WTC11 (cell line): ENCODE results near the gene SUSD4. TPM values are rescaled to one million over a fixed set of nuclear protein-coding genes. Genes with fewer than 3 reads are reported as not detected.

Experiments used
- ATAC-seq: fragments of 200-7000 bp; cut with Tn5 transposase; 2 replicates; pipeline ENCODE4 v1.10.0; 2021; ENCODE audit warnings: mild to moderate bottlenecking, moderate library complexity
- CTCF ChIA-PET: fragments of 300-600 bp; sonication (Branson Sonifier 250); formaldehyde crosslinking; loops from one replicate; lab custom pipeline; 2021; ENCODE audit warnings: antibody characterized with exemption; lab: Charles Lee
- POLR2A ChIA-PET: fragments of 350-600 bp; sonication (Branson Sonifier 250); formaldehyde crosslinking; loops from one replicate; lab custom pipeline; 2021; ENCODE audit warnings: antibody characterized with exemption; lab: Charles Lee
- DNase-seq: peaks from one replicate; pipeline ENCODE4 v3.0.0; 2021; ENCODE audit warnings: low spot score
- H3K27ac Mint-ChIP-seq: 2 replicates; pipeline ENCODE4 v1.8.0; 2021; ENCODE audit warnings: mixed read lengths
- H3K27me3 Mint-ChIP-seq: 2 replicates; pipeline ENCODE4 v1.8.0; 2021; ENCODE audit warnings: low read depth, mild to moderate bottlenecking, moderate library complexity, mixed read lengths
- H3K36me3 Mint-ChIP-seq: 2 replicates; pipeline ENCODE4 v1.8.0; 2021; ENCODE audit warnings: mixed read lengths
- H3K4me1 Mint-ChIP-seq: 2 replicates; pipeline ENCODE4 v1.8.0; 2022; ENCODE audit warnings: mixed read lengths
- H3K4me3 Mint-ChIP-seq: 2 replicates; pipeline ENCODE4 v1.8.0; 2021; ENCODE audit warnings: mild to moderate bottlenecking, moderate library complexity, mixed read lengths
- H3K9me3 Mint-ChIP-seq: 2 replicates; pipeline ENCODE4 v1.8.0; 2021; ENCODE audit warnings: mixed read lengths
- CTCF ChIP-seq: fragments of 200-600 bp; IDR thresholded peaks from 2 replicates; pipeline ENCODE4 v1.8.0; 2022; ENCODE audit warnings: antibody characterized with exemption
- E2F1 ChIP-seq: sonication (generic); formaldehyde crosslinking; IDR thresholded peaks from 2 replicates; pipeline ENCODE4 v1.8.0; 2022; ENCODE audit warnings: mild to moderate bottlenecking, missing genetic modification reagents
- FOXJ3 ChIP-seq: sonication (generic); formaldehyde crosslinking; IDR thresholded peaks from 2 replicates; pipeline ENCODE4 v1.9.0; 2021; ENCODE audit warnings: missing genetic modification reagents, mild to moderate bottlenecking, borderline replicate concordance
- FOXP1 ChIP-seq: sonication (generic); formaldehyde crosslinking; IDR thresholded peaks from 2 replicates; pipeline ENCODE4 v1.8.0; 2022; ENCODE audit warnings: missing genetic modification reagents, mild to moderate bottlenecking, moderate library complexity, borderline replicate concordance
- MLX ChIP-seq: sonication (generic); formaldehyde crosslinking; IDR thresholded peaks from 2 replicates; pipeline ENCODE4 v1.8.1; 2023; ENCODE audit warnings: mild to moderate bottlenecking, missing genetic modification reagents, moderate library complexity
- MYBL2 ChIP-seq: sonication (generic); formaldehyde crosslinking; IDR thresholded peaks from 2 replicates; pipeline ENCODE4 v1.8.1; 2023; ENCODE audit warnings: mild to moderate bottlenecking, moderate library complexity, missing genetic modification reagents
- OVOL2 ChIP-seq: fragments of 250-450 bp; sonication (Bioruptor Pico); IDR thresholded peaks from 2 replicates; pipeline ENCODE4 v1.9.0; 2021; ENCODE audit warnings: mild to moderate bottlenecking, borderline replicate concordance
- PREB ChIP-seq: sonication (generic); formaldehyde crosslinking; IDR thresholded peaks from 2 replicates; pipeline ENCODE4 v1.8.1; 2022; ENCODE audit warnings: mild to moderate bottlenecking, missing genetic modification reagents, moderate library complexity, borderline replicate concordance
- RELA ChIP-seq: sonication (generic); formaldehyde crosslinking; IDR thresholded peaks from 2 replicates; pipeline ENCODE4 v1.8.1; 2022; ENCODE audit warnings: missing genetic modification reagents, mild to moderate bottlenecking, borderline replicate concordance
- ZNF219 ChIP-seq: sonication (generic); formaldehyde crosslinking; IDR thresholded peaks from 2 replicates; pipeline ENCODE4 v1.8.0; 2023; ENCODE audit warnings: missing genetic modification reagents, mild to moderate bottlenecking, borderline replicate concordance
- total RNA-seq: library from RNA; stranded (reverse); gene quantifications from 3 replicates; pipeline ENCODE4 v1.2.3, GENCODE V29; 2021
- TF ChIP-seq, protein P1 (sequence below): fragments of 250-450 bp; sonication (Bioruptor Pico); IDR thresholded peaks from 2 replicates; pipeline ENCODE4 v1.9.0; 2021; ENCODE audit warnings: mild to moderate bottlenecking
- TF ChIP-seq, protein P2 (sequence below): sonication (generic); formaldehyde crosslinking; IDR thresholded peaks from 2 replicates; pipeline ENCODE4 v1.8.1; 2023; ENCODE audit warnings: mild to moderate bottlenecking, missing genetic modification reagents
- TF ChIP-seq, protein P3 (sequence below): sonication (generic); formaldehyde crosslinking; IDR thresholded peaks from 2 replicates; pipeline ENCODE4 v1.8.1; 2022; ENCODE audit warnings: missing genetic modification reagents, borderline replicate concordance
- TF ChIP-seq, protein P4 (sequence below): sonication (generic); formaldehyde crosslinking; IDR thresholded peaks from 2 replicates; pipeline ENCODE4 v1.8.0; 2023; ENCODE audit warnings: missing genetic modification reagents, mild to moderate bottlenecking, borderline replicate concordance

Gene SUSD4
- total RNA-seq, 1 experiment from 2014 or later = 1.8 TPM

DNA sequence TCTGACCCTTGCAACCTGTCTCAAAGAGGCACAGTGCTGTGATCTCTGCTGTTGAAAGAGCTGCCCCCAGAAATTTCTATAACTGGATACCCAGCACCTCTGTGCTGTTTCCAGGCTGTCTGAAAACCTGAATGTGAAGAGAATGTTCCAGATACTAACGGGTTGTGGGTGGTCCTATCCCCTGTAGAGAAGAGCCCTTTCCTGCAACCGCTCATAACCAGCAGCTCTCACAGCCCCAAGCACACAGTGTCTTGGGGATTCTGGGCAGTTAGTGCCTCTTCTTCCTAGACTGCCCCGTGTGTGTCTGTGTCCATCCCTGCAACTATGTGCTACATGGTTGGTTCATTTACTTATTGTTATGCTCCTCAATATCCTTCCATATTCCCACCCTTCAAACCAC lies 104.5 kb downstream of the SUSD4 start:
- Mint-ChIP-seq H3K36me3 (no peaks in the 10 kb centered on the region), H3K9me3 (no peaks in the 10 kb centered on the region), H3K4me3 (no peak overlapping the region), H3K27me3 (no peaks in the 10 kb centered on the region), H3K27ac (no peak overlapping the region), H3K4me1 (peaks cover 9% of the 10 kb centered on the region)
- no peak for TF ChIP-seq PREB (CRISPR knock-in tag)
- DNase-seq = no peak
- ChIA-PET CTCF (no interaction called here), POLR2A (no interaction called here)
- ATAC-seq = no peak

DNA sequence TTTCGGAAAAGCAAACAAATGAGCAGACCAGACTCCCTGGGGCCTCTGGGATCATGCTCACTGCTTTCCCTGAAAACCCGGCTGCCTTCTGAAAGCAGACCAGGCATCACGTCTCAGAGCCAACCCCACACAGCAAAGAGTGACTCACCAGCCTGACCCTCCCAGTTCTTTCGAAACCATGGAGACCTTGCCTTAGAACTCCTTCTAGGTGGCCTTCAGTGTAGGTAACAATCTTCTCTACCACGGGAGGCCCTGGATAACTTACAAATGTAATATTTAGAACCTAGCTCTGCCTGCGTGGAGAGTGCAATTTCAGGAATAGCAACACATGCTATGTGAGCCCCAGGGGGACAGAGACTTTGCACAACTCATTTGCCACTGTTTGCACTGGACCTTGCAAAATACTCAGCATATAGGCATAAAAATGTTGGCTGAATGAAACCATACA lies 105.2 kb downstream of the SUSD4 start:
- DNase-seq (no peak), ATAC-seq (no peak)
- TF ChIP-seq, protein P1, sequence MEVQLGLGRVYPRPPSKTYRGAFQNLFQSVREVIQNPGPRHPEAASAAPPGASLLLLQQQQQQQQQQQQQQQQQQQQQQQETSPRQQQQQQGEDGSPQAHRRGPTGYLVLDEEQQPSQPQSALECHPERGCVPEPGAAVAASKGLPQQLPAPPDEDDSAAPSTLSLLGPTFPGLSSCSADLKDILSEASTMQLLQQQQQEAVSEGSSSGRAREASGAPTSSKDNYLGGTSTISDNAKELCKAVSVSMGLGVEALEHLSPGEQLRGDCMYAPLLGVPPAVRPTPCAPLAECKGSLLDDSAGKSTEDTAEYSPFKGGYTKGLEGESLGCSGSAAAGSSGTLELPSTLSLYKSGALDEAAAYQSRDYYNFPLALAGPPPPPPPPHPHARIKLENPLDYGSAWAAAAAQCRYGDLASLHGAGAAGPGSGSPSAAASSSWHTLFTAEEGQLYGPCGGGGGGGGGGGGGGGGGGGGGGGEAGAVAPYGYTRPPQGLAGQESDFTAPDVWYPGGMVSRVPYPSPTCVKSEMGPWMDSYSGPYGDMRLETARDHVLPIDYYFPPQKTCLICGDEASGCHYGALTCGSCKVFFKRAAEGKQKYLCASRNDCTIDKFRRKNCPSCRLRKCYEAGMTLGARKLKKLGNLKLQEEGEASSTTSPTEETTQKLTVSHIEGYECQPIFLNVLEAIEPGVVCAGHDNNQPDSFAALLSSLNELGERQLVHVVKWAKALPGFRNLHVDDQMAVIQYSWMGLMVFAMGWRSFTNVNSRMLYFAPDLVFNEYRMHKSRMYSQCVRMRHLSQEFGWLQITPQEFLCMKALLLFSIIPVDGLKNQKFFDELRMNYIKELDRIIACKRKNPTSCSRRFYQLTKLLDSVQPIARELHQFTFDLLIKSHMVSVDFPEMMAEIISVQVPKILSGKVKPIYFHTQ (CRISPR knock-in tag) = no peak
- TF ChIP-seq, protein P2, sequence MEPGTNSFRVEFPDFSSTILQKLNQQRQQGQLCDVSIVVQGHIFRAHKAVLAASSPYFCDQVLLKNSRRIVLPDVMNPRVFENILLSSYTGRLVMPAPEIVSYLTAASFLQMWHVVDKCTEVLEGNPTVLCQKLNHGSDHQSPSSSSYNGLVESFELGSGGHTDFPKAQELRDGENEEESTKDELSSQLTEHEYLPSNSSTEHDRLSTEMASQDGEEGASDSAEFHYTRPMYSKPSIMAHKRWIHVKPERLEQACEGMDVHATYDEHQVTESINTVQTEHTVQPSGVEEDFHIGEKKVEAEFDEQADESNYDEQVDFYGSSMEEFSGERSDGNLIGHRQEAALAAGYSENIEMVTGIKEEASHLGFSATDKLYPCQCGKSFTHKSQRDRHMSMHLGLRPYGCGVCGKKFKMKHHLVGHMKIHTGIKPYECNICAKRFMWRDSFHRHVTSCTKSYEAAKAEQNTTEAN (CRISPR knock-in tag) = no peak
- ChIA-PET POLR2A (no interaction called here), CTCF (no interaction called here)
- Mint-ChIP-seq H3K9me3 (no peaks in the 10 kb centered on the region), H3K27ac (no peak overlapping the region), H3K27me3 (no peaks in the 10 kb centered on the region), H3K4me1 (peaks cover 9% of the 10 kb centered on the region), H3K36me3 (no peaks in the 10 kb centered on the region), H3K4me3 (no peak overlapping the region)

DNA sequence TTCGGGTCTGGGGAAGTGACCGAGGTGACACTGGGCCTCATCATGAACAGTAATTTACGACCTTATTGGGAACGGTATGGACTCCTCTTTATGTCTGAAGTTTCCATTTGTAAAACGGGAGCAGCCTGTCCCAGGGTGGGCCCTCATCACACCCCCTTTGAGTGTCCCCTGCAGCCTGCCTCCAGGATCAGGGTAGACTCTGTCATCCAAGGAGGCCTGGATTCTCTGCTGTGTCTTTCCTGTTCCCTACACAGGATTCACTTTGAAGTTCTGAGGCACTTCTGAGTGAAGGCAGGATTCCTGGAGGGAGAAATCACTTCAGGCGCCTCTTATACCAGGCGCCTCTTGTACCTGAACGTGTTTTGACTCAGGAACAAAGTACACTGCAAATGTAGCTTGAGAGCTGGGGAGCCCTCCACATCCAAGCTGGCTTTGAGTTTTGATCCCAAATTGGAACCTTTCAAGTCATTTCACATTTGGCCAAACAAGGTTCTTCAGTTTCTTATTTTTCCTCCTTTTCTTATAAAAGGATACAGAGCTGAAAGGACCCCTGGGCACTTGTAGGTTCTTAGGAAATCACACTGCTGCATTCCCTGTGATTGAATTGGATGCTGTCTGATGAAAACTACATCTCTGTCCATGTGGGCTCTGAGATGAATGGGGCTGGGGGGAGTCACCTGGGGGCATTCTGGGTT lies 106.0 kb downstream of the SUSD4 start:
- DNase-seq (no peak), ATAC-seq (no peak)
- ChIA-PET CTCF (no interaction called here), POLR2A (no interaction called here)
- Mint-ChIP-seq H3K36me3 (no peaks in the 10 kb centered on the region), H3K4me1 (peaks cover 9% of the 10 kb centered on the region), H3K4me3 (no peak overlapping the region), H3K27ac (no peak overlapping the region), H3K27me3 (no peaks in the 10 kb centered on the region), H3K9me3 (no peaks in the 10 kb centered on the region)
- TF ChIP-seq CTCF (no peak), ZNF219 (CRISPR knock-in tag) (no peak), RELA (no peak), E2F1 (CRISPR knock-in tag) (no peak), MLX (CRISPR knock-in tag) (no peak), MYBL2 (no peak), FOXP1 (CRISPR knock-in tag) (no peak), FOXJ3 (CRISPR knock-in tag) (no peak), OVOL2 (CRISPR knock-in tag) (no peak)
- TF ChIP-seq, protein P3, sequence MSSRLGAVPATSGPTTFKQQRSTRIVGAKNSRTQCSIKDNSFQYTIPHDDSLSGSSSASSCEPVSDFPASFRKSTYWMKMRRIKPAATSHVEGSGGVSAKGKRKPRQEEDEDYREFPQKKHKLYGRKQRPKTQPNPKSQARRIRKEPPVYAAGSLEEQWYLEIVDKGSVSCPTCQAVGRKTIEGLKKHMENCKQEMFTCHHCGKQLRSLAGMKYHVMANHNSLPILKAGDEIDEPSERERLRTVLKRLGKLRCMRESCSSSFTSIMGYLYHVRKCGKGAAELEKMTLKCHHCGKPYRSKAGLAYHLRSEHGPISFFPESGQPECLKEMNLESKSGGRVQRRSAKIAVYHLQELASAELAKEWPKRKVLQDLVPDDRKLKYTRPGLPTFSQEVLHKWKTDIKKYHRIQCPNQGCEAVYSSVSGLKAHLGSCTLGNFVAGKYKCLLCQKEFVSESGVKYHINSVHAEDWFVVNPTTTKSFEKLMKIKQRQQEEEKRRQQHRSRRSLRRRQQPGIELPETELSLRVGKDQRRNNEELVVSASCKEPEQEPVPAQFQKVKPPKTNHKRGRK (CRISPR knock-in tag) = no peak
- TF ChIP-seq, protein P4, sequence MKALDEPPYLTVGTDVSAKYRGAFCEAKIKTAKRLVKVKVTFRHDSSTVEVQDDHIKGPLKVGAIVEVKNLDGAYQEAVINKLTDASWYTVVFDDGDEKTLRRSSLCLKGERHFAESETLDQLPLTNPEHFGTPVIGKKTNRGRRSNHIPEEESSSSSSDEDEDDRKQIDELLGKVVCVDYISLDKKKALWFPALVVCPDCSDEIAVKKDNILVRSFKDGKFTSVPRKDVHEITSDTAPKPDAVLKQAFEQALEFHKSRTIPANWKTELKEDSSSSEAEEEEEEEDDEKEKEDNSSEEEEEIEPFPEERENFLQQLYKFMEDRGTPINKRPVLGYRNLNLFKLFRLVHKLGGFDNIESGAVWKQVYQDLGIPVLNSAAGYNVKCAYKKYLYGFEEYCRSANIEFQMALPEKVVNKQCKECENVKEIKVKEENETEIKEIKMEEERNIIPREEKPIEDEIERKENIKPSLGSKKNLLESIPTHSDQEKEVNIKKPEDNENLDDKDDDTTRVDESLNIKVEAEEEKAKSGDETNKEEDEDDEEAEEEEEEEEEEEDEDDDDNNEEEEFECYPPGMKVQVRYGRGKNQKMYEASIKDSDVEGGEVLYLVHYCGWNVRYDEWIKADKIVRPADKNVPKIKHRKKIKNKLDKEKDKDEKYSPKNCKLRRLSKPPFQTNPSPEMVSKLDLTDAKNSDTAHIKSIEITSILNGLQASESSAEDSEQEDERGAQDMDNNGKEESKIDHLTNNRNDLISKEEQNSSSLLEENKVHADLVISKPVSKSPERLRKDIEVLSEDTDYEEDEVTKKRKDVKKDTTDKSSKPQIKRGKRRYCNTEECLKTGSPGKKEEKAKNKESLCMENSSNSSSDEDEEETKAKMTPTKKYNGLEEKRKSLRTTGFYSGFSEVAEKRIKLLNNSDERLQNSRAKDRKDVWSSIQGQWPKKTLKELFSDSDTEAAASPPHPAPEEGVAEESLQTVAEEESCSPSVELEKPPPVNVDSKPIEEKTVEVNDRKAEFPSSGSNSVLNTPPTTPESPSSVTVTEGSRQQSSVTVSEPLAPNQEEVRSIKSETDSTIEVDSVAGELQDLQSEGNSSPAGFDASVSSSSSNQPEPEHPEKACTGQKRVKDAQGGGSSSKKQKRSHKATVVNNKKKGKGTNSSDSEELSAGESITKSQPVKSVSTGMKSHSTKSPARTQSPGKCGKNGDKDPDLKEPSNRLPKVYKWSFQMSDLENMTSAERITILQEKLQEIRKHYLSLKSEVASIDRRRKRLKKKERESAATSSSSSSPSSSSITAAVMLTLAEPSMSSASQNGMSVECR (CRISPR knock-in tag) = no peak
